ENCODE measurements around the gene NDUFB10.

The NDUFB10 gene

GRCh38 chr16:1971796-1972489 lies 12.6 kb downstream of the NDUFB10 start, which contains the start of gene TBL3:
Gene TBL3, plus strand, starts transcription at chr16:1972053. Its CDS starts 112 bp downstream, at chr16:1972165.
- peak; percentile 98 for DNase-seq (ENCODE audit: low read depth)

DNA sequence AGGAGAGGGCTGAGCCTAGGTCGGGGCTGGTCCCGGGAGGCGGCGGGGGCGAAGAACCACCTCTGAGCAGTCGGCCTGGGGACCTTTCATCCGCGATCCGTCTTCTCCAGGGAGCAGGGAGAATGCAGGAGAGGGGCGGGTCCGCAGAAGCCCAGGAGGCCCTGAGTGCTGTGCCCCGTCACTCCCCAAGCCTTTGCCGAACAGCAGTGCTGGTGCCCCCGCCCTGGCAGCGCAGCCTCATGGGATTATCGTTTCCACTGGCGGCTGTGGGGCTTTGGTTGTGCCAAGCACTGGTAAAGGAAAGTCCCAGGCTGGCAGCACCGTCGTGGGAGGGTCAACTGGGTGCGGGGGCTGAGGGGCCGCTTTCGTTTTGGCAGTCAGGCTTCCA lies 13.1 kb downstream of the NDUFB10 start:
- DNase-seq (ENCODE audit: low read depth): no peak

GRCh38 chr16:1973461-1974156 lies 14.3 kb downstream of the NDUFB10 start:
- DNase-seq (ENCODE audit: low read depth): no peak

DNA sequence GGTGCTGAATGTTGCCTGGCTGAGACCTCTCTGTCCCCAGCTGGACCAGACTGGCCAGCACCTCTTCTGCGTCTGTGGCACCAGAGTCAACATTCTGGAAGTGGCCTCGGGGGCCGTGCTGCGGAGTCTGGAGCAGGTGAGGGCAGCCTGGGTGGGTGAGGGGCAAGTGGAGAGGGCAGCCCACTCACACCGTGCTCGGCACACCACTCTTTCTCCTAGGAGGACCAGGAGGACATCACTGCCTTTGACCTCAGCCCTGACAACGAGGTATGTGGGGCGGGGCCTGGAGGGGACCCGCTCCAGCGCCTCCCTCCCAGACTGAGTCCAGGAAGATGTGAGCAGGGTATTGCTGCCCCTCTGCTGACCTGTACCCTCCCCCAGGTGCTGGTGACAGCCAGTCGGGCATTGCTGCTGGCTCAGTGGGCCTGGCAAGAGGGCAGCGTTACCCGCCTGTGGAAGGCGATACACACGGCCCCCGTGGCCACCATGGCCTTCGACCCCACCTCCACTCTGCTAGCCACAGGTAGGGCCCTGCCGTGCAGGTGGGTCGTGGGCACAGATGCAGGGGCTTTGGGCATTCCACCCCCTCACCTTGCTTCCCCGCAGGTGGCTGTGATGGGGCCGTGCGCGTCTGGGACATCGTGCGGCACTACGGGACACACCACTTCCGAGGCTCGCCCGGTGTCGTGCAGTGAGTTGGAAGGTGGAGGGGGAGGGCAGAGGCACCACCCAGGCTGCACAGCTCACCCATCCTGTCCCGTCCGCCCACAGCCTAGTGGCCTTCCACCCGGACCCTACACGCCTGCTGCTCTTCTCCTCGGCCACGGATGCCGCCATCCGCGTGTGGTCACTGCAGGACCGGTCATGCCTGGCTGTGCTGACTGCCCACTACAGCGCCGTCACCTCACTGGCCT lies 15.1 kb downstream of the NDUFB10 start:
- DNase-seq (ENCODE audit: low read depth): no peak

GRCh38 chr16:1975432-1976215 lies 16.3 kb downstream of the NDUFB10 start:
- DNase-seq (ENCODE audit: low read depth): no peak

GRCh38 chr16:1976216-1976520 lies 16.8 kb downstream of the NDUFB10 start:
- DNase-seq (ENCODE audit: low read depth): no peak

DNA sequence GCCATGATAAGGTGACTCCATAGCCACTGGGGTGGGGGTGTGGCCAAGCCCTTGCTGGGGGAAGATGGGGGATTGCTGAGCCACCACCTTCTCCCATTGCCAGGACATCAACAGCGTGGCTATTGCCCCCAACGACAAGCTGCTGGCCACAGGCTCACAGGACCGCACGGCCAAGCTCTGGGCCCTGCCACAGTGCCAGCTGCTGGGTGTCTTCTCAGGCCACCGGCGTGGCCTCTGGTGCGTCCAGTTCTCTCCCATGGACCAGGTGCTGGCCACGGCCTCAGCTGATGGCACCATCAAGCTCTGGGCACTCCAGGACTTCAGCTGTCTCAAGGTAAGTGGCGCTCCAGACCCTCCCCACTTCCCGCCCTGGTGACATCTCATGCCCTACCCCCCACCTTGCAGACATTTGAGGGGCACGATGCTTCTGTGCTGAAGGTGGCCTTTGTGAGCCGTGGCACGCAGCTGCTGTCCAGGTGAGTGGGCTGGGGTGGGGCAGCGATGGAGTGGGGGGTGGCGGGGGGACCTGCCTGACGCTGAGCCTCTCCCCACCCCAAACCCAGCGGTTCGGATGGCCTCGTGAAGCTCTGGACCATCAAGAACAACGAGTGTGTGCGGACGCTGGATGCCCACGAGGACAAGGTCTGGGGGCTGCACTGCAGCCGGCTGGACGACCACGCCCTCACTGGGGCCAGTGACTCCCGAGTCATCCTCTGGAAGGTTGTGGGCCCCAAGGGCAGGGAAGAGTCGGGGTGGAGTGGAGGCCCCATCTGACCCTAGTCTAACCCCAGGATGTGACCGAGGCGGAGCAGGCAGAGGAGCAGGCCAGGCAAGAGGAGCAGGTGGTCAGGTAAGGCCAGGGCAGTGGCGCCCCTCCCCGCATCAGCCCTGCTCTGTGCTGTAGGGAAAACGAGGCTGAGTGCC lies 17.9 kb downstream of the NDUFB10 start:
- DNase-seq (ENCODE audit: low read depth): no peak

- DNase-seq (ENCODE audit: low read depth): no peak
Measured at GRCh38 chr16:1977875-1978268, 18.5 kb downstream of the NDUFB10 start.

DNA sequence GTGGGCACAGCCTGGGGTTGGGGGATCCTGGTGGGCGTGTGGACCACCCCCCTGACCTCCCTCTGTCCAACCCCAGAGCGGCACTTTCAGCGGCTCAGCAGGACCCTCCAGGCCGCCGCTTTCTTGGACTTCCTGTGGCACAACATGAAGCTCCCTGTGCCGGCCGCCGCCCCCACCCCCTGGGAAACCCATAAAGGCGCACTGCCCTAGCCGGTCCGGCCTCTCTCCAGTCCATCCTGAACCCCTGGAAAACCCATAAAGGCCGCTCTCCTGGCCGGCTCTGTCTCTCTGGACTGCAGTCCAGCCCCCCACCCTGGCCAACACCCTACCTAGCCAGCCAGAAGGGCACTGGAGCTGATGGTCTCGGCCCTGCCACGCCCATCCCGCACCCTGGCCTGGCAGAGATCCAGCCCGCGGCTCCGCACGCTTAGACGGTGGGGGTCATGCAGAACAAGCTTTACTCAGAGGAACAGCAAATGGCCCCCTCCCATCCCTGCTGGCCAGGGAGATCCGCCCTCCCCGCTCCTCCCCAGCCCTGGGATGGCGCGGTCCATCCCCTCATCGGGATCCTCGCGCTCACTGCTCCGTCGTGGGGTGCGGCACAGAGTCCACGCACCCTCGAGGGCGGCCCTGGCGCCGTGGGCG lies 19.3 kb downstream of the NDUFB10 start:
- no peak for DNase-seq (ENCODE audit: low read depth)

- no peak for DNase-seq (ENCODE audit: low read depth)
Measured at GRCh38 chr16:1979271-1980029, 20.1 kb downstream of the NDUFB10 start.

- no peak for DNase-seq (ENCODE audit: low read depth)
Measured at GRCh38 chr16:1980030-1980769, 20.9 kb downstream of the NDUFB10 start.

- no peak for DNase-seq (ENCODE audit: low read depth)
Measured at GRCh38 chr16:1980770-1981087, 21.4 kb downstream of the NDUFB10 start.

DNA sequence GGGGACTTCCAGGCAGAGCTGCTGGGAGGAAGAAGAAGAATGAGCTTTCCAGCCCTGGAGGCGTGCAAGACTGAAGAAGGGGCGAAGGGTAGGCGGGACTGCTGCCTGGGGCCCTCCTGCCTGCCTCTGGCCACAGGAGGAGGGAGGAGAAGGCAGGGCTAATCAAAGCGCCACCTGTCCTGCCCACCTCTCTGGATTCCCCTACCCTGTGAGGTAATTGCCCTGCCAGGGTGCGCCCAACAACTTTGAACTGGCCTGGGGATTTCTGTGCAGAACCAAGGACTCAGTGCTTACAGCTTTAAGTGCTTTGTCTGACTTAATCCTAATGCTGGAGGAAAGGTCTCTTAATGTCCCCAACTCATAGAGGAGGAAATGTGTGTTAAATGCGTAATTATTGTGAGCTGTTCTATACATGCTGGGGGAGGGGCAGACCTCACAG lies 22.1 kb downstream of the NDUFB10 start, which contains the start of gene NOXO1:
Gene NOXO1 (minus strand): TSS at position 72 of the 439 bp plus-strand sequence. CDS start 290 bp downstream, outside the sequence.
- no peak for DNase-seq (ENCODE audit: low read depth)

DNA sequence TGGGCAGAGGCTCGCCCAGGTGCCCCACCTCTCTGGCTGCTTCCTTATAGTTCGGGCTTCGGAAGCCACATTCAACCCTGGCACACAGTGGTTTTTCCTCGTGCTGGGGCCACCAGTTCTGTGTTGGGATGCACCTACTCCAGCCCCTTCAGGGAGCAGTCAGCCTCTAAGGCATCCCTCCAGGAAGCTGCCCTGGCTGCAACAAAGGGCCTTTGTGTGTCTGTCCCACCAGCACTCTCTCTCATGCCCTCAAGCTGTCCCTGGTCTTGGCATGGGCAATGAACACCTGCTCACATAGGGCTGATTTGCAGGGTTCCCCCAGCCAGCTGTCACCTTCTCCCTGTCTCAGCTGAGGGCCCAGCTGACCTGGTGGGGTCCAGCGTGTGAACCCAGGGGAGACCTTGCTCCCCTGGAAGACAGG lies 22.7 kb downstream of the NDUFB10 start:
- no peak for DNase-seq (ENCODE audit: low read depth)

DNA sequence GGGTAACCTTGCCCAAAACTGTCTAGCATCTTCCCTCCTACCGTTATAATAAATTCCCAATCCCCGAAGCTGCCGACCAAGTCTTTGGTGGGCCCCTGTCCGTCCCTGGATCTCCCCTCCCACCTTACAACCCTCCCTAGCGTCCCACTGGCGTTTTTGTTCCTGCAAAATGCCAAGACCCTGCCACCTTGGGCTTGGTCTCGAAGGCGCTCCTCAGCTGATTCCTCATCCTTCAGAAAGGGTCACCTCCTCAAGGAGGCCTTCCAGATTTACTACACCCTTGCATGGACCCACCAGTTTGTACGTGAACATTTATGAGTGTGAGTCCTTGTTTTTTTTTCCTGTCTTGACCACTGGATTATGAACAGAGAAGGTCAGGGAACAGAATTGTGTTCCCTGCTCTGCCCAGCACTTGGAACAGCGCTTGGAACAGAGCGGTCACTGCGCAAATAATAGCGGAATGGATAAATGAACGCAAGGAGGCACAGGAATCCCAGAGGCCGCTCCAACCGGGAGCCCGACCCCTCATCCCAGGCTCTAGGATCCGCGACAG lies 23.7 kb downstream of the NDUFB10 start:
- DNase-seq (ENCODE audit: low read depth): no peak

DNA sequence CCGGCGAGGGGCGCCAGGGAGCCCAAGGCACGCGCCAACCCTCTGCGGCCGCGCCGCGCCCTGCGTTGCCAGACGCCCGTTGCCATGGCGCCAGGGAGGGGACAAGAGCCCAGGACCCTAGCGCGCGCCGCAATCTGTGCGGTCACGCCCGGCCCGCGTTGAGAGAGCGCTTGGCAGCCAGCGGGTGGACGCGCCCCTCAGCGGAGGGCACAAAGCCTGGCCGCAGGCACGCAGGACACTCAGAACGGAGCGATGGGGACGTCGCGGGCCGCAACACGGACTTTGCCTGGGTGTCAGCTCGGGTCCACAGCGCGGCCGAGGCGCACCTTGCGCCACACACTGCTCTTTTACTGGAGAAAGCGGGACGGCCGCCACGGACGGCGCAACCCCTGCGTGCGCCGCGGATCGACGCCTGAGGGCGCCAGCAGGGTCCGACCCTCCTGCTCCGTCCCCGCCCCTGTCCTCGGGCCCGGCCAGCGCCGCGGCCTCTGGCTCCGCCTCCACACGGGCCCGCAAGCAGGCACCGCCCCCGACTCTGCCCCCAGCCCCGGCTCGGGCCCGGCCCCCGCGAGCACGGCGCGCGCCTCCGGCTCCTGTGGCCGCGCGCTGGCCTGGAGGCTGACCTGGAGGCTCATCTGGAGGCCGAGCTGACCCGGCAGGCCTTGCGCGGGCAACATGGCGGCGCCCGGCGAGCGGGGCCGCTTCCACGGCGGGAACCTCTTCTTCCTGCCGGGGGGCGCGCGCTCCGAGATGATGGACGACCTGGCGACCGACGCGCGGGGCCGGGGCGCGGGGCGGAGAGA lies 24.4 kb downstream of the NDUFB10 start, which contains the start of gene GFER:
Gene GFER (plus strand): TSS at position 650 of the 803 bp plus-strand sequence. CDS start 26 bp downstream, at position 676.
- peak; percentile 60 for DNase-seq (ENCODE audit: low read depth)

Data from stimulated activated CD8-positive, alpha-beta memory T cell treated with anti-CD3 and anti-CD28 coated beads, Interleukin-12 subunit alpha, Interleukin-12 subunit beta, amount 100 ng/mL, for 4 hours (primary cell).